HCT116 (cell line): ENCODE results near the gene PLCL2. TPM values are rescaled to one million over a fixed set of nuclear protein-coding genes. Genes with fewer than 3 reads are reported as not detected.

ENCODE experiments used
- ATAC-seq: fragments of 200-7000 bp; cut with Tn5 transposase; 2 replicates; pipeline ENCODE4 v1.9.1; 2020; ENCODE audit warnings: mild to moderate bottlenecking, moderate library complexity
- BruUV-seq: library from RNA; stranded (reverse); fragments of 400-500 nt; replicated peaks from 2 replicates; lab custom pipeline; 2021; lab: Mats Ljungman, UMichigan
- CTCF ChIA-PET: fragments of 300-600 bp; sonication (Branson Sonifier 250); formaldehyde crosslinking; loops from one replicate; lab custom pipeline; 2021; ENCODE audit warnings: antibody characterized with exemption; lab: Charles Lee
- POLR2A ChIA-PET: fragments of 300-600, 350-600 bp; sonication (Branson Sonifier 250); formaldehyde crosslinking; loops from one replicate; lab custom pipeline; 2021; ENCODE audit warnings: antibody characterized with exemption; lab: Charles Lee
- RAD21 ChIA-PET, 2 experiments: fragments of 300-600 bp; sonication (Branson Sonifier 250); formaldehyde crosslinking; loops; one replicate each; lab custom pipeline; 2023; ENCODE audit warnings: low total read pairs in 2 of 2; ENCODE audit not compliant: uncharacterized antibody in 2 of 2, unreplicated experiment in 2 of 2, low non-redundant PET in 1 of 2; lab: Charles Lee
- DNase-seq: peaks from one replicate; pipeline ENCODE4 v3.0.0-alpha.2; 2010; ENCODE audit warnings: low read depth, low spot score
- H2AFZ ChIP-seq: fragments of 200-600 bp; shearing (Covaris generic), sonication (generic); 2 replicates; pipeline ENCODE4 v1.6.1; 2017; ENCODE audit warnings: low read depth, mixed run types, mixed read lengths, antibody characterized with exemption, low read length; ENCODE audit not compliant: poor library complexity, severe bottlenecking
- H3K27ac ChIP-seq: 2 replicates; pipeline ENCODE4 v1.5.1; 2012; ENCODE audit warnings: low read depth, low read length
- H3K27me3 ChIP-seq: fragments of 200-600 bp; sonication (generic); 2 replicates; pipeline ENCODE4 v1.6.1; 2016; ENCODE audit warnings: mixed run types, low read length, mixed read lengths; ENCODE audit not compliant: insufficient read depth
- H3K36me3 ChIP-seq, 2 experiments: fragments of 200-500 bp in 1 of 2; fragments of 200-600 bp in 1 of 2; sonication (Bioruptor generic) in 1 of 2; sonication (generic) in 1 of 2; 2 replicates each; pipeline versions ENCODE4 v1.5.1 to v1.6.1; 2014 to 2016; ENCODE audit warnings: low read length in 2 of 2, inconsistent platforms in 1 of 2, mixed read lengths in 1 of 2, mixed run types in 1 of 2; ENCODE audit not compliant: insufficient read depth in 2 of 2, control insufficient read depth in 1 of 2
- H3K4me1 ChIP-seq, 2 experiments: fragments of 200-600 bp in 1 of 2; sonication (generic) in 1 of 2; 2 replicates each; pipeline versions ENCODE4 v1.5.1 to v1.6.1; 2012 to 2017; ENCODE audit warnings: low read length in 2 of 2, inconsistent platforms in 1 of 2, mild to moderate bottlenecking in 1 of 2, mixed read lengths in 1 of 2, mixed run types in 1 of 2, moderate library complexity in 1 of 2; ENCODE audit not compliant: insufficient read depth in 2 of 2, control insufficient read depth in 1 of 2
- H3K4me2 ChIP-seq: fragments of 200-600 bp; sonication (generic); 2 replicates; pipeline ENCODE4 v1.6.1; 2017; ENCODE audit warnings: mixed run types, low read length, mixed read lengths
- H3K4me3 ChIP-seq, 2 experiments: fragments of 200-600 bp in 1 of 2; sonication (generic) in 1 of 2; replicated peaks in 1 of 2; 2 replicates each; pipeline ENCODE4 v1.5.1; 2011 to 2016; ENCODE audit warnings: low read length in 2 of 2, control low read depth in 1 of 2, low read depth in 1 of 2, mild to moderate bottlenecking in 1 of 2, mixed read lengths in 1 of 2, mixed run types in 1 of 2
- H3K79me2 ChIP-seq: fragments of 200-600 bp; sonication (generic); 2 replicates; pipeline ENCODE4 v1.6.1; 2017; ENCODE audit warnings: mild to moderate bottlenecking, mixed run types, low read length, moderate library complexity, mixed read lengths; ENCODE audit not compliant: insufficient read depth
- H3K9ac ChIP-seq: fragments of 200-600 bp; sonication (generic); 2 replicates; pipeline ENCODE4 v1.6.1; 2016; ENCODE audit warnings: low read length, mixed read lengths
- H3K9me2 ChIP-seq: fragments of 200-600 bp; sonication (generic), shearing (Covaris generic); 2 replicates; pipeline ENCODE4 v1.6.1; 2017; ENCODE audit warnings: mixed run types, mild to moderate bottlenecking, moderate library complexity; ENCODE audit not compliant: insufficient read depth
- H3K9me3 ChIP-seq, 2 experiments: fragments of 200-500 bp in 1 of 2; fragments of 200-600 bp in 1 of 2; sonication (Bioruptor generic) in 1 of 2; sonication (generic) in 1 of 2; 2 replicates each; pipeline ENCODE4 v1.6.1; 2014 to 2017; ENCODE audit warnings: low read length in 2 of 2, mixed read lengths in 2 of 2, inconsistent platforms in 1 of 2, low read depth in 1 of 2, mild to moderate bottlenecking in 1 of 2, mixed run types in 1 of 2, moderate library complexity in 1 of 2; ENCODE audit not compliant: control insufficient read depth in 1 of 2, insufficient read depth in 1 of 2
- H4K20me1 ChIP-seq: fragments of 200-600 bp; sonication (generic), shearing (Covaris generic); 2 replicates; pipeline ENCODE4 v1.6.1; 2017; ENCODE audit warnings: mixed run types, mild to moderate bottlenecking, moderate library complexity; ENCODE audit not compliant: insufficient read depth
- CBX3 ChIP-seq: IDR thresholded peaks from 2 replicates; pipeline ENCODE4 v1.6.1; 2012; ENCODE audit warnings: low read depth
- CEBPB ChIP-seq: IDR thresholded peaks from 2 replicates; pipeline ENCODE4 v1.6.1; 2012; ENCODE audit warnings: low read depth
- EGR1 ChIP-seq: IDR thresholded peaks from 2 replicates; pipeline ENCODE4 v1.6.1; 2012; ENCODE audit warnings: low read depth
- ELF1 ChIP-seq: IDR thresholded peaks from 2 replicates; pipeline ENCODE4 v1.6.1; 2012; ENCODE audit warnings: low read depth, borderline replicate concordance
- EZH2 ChIP-seq: fragments of 200-600 bp; sonication (generic); IDR thresholded peaks from 2 replicates; pipeline ENCODE4 v1.6.1; 2017; ENCODE audit warnings: antibody characterized with exemption, mixed run types
- EZH2phosphoT487 ChIP-seq: fragments of 200-600 bp; IDR thresholded peaks from 2 replicates; pipeline ENCODE4 v1.6.1; 2018; ENCODE audit warnings: antibody characterized with exemption, borderline replicate concordance
- JUND ChIP-seq: IDR thresholded peaks from 2 replicates; pipeline ENCODE4 v1.6.1; 2012
- POLR2A ChIP-seq: IDR thresholded peaks from 2 replicates; pipeline ENCODE4 v1.7.0; 2011; ENCODE audit warnings: borderline replicate concordance; ENCODE audit not compliant: insufficient read depth, insufficient read length; ENCODE audit errors: extremely low read depth
- POLR2AphosphoS5 ChIP-seq: IDR thresholded peaks from 2 replicates; pipeline ENCODE4 v1.6.1; 2011; ENCODE audit warnings: mild to moderate bottlenecking, low read depth, low read length, moderate library complexity
- RAD21 ChIP-seq: IDR thresholded peaks from 2 replicates; pipeline ENCODE4 v1.6.1; 2012; ENCODE audit warnings: low read depth, mild to moderate bottlenecking
- SIN3A ChIP-seq: IDR thresholded peaks from 2 replicates; pipeline ENCODE4 v1.6.1; 2012; ENCODE audit warnings: low read depth
- YY1 ChIP-seq: IDR thresholded peaks from 2 replicates; pipeline ENCODE4 v1.6.1; 2011; ENCODE audit warnings: low read length, low read depth, moderate library complexity, mild to moderate bottlenecking; ENCODE audit not compliant: insufficient replicate concordance; ENCODE audit errors: extremely low read depth
- ZFX ChIP-seq: fragments of 450-650 bp; IDR thresholded peaks from 2 replicates; pipeline ENCODE4 v1.6.1; 2017
- ZNF274 ChIP-seq: fragments of 200-500 bp; sonication (Bioruptor generic); IDR thresholded peaks from 2 replicates; pipeline ENCODE4 v1.6.1; 2014; ENCODE audit warnings: mild to moderate bottlenecking, low read depth, low read length, inconsistent platforms
- intact Hi-C: fragments of 100-400 bp; cut with micrococcal nuclease; formaldehyde crosslinking; loops from 2 replicates; pipeline ENCODE4 v1.10.0; 2022
- total RNA-seq: library from RNA; stranded (reverse); gene quantifications from one replicate; pipeline ENCODE4 v1.2.1, GENCODE V29; 2021; ENCODE audit not compliant: unreplicated experiment
- TF ChIP-seq, protein P1 (sequence below): IDR thresholded peaks from 2 replicates; pipeline ENCODE4 v1.6.1; 2011; ENCODE audit warnings: mild to moderate bottlenecking, low read length, moderate library complexity; ENCODE audit not compliant: insufficient replicate concordance; ENCODE audit errors: extremely low read depth

PLCL2 gene
- total RNA-seq, 1 experiment from 2014 or later: 2.2 TPM

DNA sequence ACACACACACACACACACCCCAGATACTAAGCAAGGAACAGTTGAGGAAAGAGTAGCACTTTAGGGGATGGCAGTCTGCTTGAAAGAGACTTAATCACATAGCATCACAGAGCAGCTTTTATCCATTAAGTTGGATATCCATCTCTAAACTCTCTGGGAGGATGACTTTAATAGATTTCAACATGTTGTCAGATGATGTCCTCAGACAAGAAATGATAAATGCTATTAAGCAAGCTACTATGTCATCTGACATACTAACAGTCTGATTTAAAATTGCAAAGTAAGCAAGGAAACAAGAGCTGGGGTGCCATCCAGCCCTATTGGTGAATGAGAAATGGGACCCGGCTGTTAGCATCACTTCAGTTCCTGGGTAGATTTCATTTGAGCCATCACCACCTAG, 136.9 kb downstream of the PLCL2 start (continued):
- TF ChIP-seq, protein P1, sequence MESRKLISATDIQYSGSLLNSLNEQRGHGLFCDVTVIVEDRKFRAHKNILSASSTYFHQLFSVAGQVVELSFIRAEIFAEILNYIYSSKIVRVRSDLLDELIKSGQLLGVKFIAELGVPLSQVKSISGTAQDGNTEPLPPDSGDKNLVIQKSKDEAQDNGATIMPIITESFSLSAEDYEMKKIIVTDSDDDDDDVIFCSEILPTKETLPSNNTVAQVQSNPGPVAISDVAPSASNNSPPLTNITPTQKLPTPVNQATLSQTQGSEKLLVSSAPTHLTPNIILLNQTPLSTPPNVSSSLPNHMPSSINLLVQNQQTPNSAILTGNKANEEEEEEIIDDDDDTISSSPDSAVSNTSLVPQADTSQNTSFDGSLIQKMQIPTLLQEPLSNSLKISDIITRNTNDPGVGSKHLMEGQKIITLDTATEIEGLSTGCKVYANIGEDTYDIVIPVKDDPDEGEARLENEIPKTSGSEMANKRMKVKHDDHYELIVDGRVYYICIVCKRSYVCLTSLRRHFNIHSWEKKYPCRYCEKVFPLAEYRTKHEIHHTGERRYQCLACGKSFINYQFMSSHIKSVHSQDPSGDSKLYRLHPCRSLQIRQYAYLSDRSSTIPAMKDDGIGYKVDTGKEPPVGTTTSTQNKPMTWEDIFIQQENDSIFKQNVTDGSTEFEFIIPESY: no peak
- TF ChIP-seq, all 23 proteins: peak for 0

DNA sequence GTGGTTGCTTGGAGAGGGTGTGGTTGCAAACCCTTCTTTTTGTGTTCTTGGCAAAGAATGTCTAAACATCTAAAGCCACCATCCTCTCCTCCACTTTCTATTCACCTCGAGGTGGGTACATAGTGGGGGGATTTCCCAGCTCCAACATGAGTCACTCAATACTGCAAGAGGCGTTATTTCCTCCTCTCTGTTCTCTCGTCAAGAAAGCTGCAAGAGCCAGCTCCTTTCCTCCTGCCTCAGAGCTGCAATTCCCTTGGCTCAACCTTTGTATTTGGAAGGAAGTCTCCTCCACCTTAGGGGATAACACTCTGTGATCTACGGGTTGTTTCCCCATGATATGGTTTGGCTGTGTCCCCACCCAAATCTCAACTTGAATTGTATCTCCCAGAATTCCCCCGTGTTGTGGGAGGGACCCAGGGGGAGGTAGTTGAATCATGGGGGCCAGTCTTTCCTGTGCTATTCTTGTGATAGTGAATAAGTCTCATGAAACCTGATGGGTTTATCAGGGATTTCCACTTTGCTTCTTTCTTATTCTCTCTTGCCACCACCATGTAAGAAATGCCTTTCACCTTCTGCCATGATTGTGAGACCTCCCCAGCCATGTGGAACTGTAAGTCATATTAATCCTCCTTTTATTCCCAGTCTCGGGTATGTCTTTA, 138.4 kb downstream of the PLCL2 start:
- Histone ChIP-seq H3K4me2 (no peak overlapping the region), H3K9ac (no peak overlapping the region), H3K4me1 (no peaks in the 10 kb centered on the region), H3K9me3 (no peaks in the 10 kb centered on the region), H3K27me3 (no peaks in the 10 kb centered on the region), H3K4me3 (no peak overlapping the region), H3K27ac (no peak overlapping the region), H4K20me1 (no peaks in the 10 kb centered on the region), H2AFZ (no peak overlapping the region), H3K9me2 (no peaks in the 10 kb centered on the region), H3K79me2 (no peaks in the 10 kb centered on the region), H3K36me3 (no peaks in the 10 kb centered on the region)
- POLR2A ChIA-PET: no interaction called here
- RAD21 ChIA-PET: no interaction called here
- BruUV-seq: no TSS peak
- no peak for DNase-seq
- no peak for ATAC-seq
- TF ChIP-seq ZNF274 (no peak), ELF1 (no peak), EGR1 (no peak), JUND (no peak), POLR2AphosphoS5 (no peak), ZFX (no peak), RAD21 (no peak), EZH2 (no peak), CBX3 (no peak), SIN3A (no peak), YY1 (no peak), EZH2phosphoT487 (no peak), POLR2A (no peak), CEBPB (no peak)
- CTCF ChIA-PET: no interaction called here
- intact Hi-C loops: no loop called here
